ENCODE measurements around the gene SLC38A10. TPM values are rescaled to one million over a fixed set of nuclear protein-coding genes. Genes with fewer than 3 reads are reported as not detected.

The SLC38A10 gene
- total and polyA plus RNA-seq, 2 of the 13 experiments (the other 11 are each of a cell fraction or from before 2014, with no cell fraction given): 23.4 to 55.8 TPM

DNA sequence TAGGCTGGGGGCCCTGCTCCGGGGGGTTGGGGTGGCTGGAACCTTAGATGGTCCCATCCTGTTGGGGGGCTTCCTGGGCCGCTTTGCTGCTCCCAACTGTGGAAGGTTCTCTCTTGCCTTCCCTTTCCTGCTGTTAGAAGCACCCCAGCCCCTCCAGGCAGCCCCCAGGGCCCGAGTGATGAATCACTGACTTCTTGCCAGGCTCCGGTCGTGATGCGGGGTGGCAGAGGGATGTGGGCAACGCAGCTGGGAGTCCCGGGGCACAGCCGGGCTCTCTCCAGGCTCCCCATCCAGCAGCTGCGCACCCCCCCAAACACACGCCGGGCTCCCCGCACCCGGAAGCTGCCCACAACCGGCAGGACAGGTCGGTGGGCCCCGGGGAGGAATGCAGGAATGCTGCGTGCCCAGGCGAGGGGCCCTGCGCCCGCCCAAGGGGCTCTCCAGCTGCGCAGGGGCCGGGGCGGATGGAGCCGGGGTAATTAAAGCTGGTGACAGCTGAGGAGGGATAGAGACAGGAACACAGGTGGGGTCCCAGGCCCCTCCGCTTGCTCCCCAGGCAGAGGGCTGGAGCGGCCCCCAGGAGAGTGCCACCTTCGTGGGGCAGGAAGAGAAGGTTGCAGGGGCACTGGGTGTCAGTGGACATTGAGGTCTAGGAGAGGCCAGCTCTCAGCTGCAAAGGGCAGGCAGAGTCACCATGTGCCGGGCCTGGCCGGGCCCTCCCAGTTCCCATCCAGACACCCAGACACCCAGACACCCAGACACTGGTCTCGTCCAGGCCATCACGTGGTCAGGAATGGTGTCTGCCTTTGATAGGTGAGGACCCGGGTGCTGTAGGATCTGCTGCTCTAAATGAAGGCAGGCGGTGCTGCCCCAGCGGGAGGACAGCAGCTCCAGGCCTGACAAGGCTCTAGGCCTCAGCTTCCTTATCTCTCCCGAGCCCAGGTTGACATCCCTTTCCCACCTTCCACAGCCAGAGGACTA, 15.0 kb upstream of the SLC38A10 start (continued):
- TF ChIP-seq, protein P1, sequence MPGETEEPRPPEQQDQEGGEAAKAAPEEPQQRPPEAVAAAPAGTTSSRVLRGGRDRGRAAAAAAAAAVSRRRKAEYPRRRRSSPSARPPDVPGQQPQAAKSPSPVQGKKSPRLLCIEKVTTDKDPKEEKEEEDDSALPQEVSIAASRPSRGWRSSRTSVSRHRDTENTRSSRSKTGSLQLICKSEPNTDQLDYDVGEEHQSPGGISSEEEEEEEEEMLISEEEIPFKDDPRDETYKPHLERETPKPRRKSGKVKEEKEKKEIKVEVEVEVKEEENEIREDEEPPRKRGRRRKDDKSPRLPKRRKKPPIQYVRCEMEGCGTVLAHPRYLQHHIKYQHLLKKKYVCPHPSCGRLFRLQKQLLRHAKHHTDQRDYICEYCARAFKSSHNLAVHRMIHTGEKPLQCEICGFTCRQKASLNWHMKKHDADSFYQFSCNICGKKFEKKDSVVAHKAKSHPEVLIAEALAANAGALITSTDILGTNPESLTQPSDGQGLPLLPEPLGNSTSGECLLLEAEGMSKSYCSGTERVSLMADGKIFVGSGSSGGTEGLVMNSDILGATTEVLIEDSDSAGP (CRISPR knock-in tag; IDR thresholded peaks at IDR 0.05; ENCODE audit: borderline replicate concordance): 0 out of 2 replicates have a peak, but pooled peaks have one; percentile 26
- TF ChIP-seq ZNF33B (CRISPR knock-in tag; IDR thresholded peaks at IDR 0.05) (peak; percentile 75; the same call in 1 of the 2 replicates), SP4 (CRISPR knock-in tag; IDR thresholded peaks at IDR 0.05) (0 out of 2 replicates have a peak, but pooled peaks have one; percentile 21), SRSF4 (IDR thresholded peaks at IDR 0.05; ENCODE audit: low read depth, low read length, poor library complexity, severe bottlenecking) (no peak), ZNF331 (CRISPR knock-in tag; IDR thresholded peaks at IDR 0.05) (0 out of 2 replicates have a peak, but pooled peaks have one; percentile 12), HNRNPL (IDR thresholded peaks at IDR 0.05; ENCODE audit: low read depth, low read length) (0 out of 2 replicates have a peak, but pooled peaks have one; percentile 37), ZFX (CRISPR knock-in tag; IDR thresholded peaks at IDR 0.05; ENCODE audit: low read depth) (0 out of 2 replicates have a peak, but pooled peaks have one; percentile 31)
- TF ChIP-seq, protein P2, sequence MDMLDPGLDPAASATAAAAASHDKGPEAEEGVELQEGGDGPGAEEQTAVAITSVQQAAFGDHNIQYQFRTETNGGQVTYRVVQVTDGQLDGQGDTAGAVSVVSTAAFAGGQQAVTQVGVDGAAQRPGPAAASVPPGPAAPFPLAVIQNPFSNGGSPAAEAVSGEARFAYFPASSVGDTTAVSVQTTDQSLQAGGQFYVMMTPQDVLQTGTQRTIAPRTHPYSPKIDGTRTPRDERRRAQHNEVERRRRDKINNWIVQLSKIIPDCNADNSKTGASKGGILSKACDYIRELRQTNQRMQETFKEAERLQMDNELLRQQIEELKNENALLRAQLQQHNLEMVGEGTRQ (IDR thresholded peaks at IDR 0.05; ENCODE audit: low read depth, low read length): peak; percentile 40; the same call in 1 of the 2 replicates
- TF ChIP-seq, protein P2 (CRISPR knock-in tag; IDR thresholded peaks at IDR 0.05; ENCODE audit: borderline replicate concordance): no peak; the same call in 1 of the 2 replicates
- TF ChIP-seq, protein P3, sequence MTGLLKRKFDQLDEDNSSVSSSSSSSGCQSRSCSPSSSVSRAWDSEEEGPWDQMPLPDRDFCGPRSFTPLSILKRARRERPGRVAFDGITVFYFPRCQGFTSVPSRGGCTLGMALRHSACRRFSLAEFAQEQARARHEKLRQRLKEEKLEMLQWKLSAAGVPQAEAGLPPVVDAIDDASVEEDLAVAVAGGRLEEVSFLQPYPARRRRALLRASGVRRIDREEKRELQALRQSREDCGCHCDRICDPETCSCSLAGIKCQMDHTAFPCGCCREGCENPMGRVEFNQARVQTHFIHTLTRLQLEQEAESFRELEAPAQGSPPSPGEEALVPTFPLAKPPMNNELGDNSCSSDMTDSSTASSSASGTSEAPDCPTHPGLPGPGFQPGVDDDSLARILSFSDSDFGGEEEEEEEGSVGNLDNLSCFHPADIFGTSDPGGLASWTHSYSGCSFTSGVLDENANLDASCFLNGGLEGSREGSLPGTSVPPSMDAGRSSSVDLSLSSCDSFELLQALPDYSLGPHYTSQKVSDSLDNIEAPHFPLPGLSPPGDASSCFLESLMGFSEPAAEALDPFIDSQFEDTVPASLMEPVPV (CRISPR knock-in tag; IDR thresholded peaks at IDR 0.05): 0 out of 2 replicates have a peak, but pooled peaks have one; percentile 45
- TF ChIP-seq, protein P4, sequence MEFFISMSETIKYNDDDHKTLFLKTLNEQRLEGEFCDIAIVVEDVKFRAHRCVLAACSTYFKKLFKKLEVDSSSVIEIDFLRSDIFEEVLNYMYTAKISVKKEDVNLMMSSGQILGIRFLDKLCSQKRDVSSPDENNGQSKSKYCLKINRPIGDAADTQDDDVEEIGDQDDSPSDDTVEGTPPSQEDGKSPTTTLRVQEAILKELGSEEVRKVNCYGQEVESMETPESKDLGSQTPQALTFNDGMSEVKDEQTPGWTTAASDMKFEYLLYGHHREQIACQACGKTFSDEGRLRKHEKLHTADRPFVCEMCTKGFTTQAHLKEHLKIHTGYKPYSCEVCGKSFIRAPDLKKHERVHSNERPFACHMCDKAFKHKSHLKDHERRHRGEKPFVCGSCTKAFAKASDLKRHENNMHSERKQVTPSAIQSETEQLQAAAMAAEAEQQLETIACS (CRISPR knock-in tag; IDR thresholded peaks at IDR 0.05): no peak

Data from HepG2 (cell line).